ENCODE data around the gene TMEM273. TPM values are rescaled to one million over a fixed set of nuclear protein-coding genes. Genes with fewer than 3 reads are reported as not detected.

Gene TMEM273
- total RNA-seq, 1 donor from 2014 or later = not detected

- H3K4me1 Mint-ChIP-seq (ENCODE audit: unreplicated experiment) = peaks cover 8% of the 10 kb centered on the region
- no peaks in the 10 kb centered on the region for H3K9me3 Mint-ChIP-seq (ENCODE audit: unreplicated experiment)
- peaks cover 7% of the 10 kb centered on the region for H3K27me3 Mint-ChIP-seq (ENCODE audit: unreplicated experiment)
- H3K4me3 Mint-ChIP-seq (ENCODE audit: unreplicated experiment) = no peak overlapping the region
- no peaks in the 10 kb centered on the region for H3K36me3 Mint-ChIP-seq (ENCODE audit: unreplicated experiment)
- H3K27ac Mint-ChIP-seq (ENCODE audit: unreplicated experiment) = no peak overlapping the region
- DNase-seq (ENCODE audit: extremely low spot score, unreplicated experiment) = no peak
- no peak for TF ChIP-seq CTCF (IDR thresholded peaks at IDR 0.05)
These were observed 80.9 kb downstream of the TMEM273 start for GRCh38 chr10:49107111-49107886.

- H3K27me3 Mint-ChIP-seq (ENCODE audit: unreplicated experiment) = peaks cover 7% of the 10 kb centered on the region
- no peaks in the 10 kb centered on the region for H3K9me3 Mint-ChIP-seq (ENCODE audit: unreplicated experiment)
- H3K4me3 Mint-ChIP-seq (ENCODE audit: unreplicated experiment) = no peak overlapping the region
- no peaks in the 10 kb centered on the region for H3K36me3 Mint-ChIP-seq (ENCODE audit: unreplicated experiment)
- no peak overlapping the region for H3K27ac Mint-ChIP-seq (ENCODE audit: unreplicated experiment)
- H3K4me1 Mint-ChIP-seq (ENCODE audit: unreplicated experiment) = peaks cover 8% of the 10 kb centered on the region
- no peak for TF ChIP-seq CTCF (IDR thresholded peaks at IDR 0.05)
- no peak for DNase-seq (ENCODE audit: extremely low spot score, unreplicated experiment)
These were observed 81.7 kb downstream of the TMEM273 start for GRCh38 chr10:49106451-49106850.

- Mint-ChIP-seq H3K27ac (ENCODE audit: unreplicated experiment) (no peak overlapping the region), H3K4me1 (ENCODE audit: unreplicated experiment) (peaks cover 6% of the 10 kb centered on the region), H3K27me3 (ENCODE audit: unreplicated experiment) (peaks cover 7% of the 10 kb centered on the region), H3K4me3 (ENCODE audit: unreplicated experiment) (no peak overlapping the region), H3K36me3 (ENCODE audit: unreplicated experiment) (no peaks in the 10 kb centered on the region), H3K9me3 (ENCODE audit: unreplicated experiment) (no peaks in the 10 kb centered on the region)
- DNase-seq (ENCODE audit: extremely low spot score, unreplicated experiment) = no peak
- no peak for TF ChIP-seq CTCF (IDR thresholded peaks at IDR 0.05)
These were observed 83.1 kb downstream of the TMEM273 start for GRCh38 chr10:49105076-49105475.

Other genes with a start within 250 kb of the TMEM273 start
- gene LRRC18, start 248.6 kb downstream of the TMEM273 start, total RNA-seq = not detected in 2 replicates
- gene VSTM4, start 72.9 kb downstream of the TMEM273 start, total RNA-seq = 0.70 and 0.81 TPM in 2 replicates
- gene FAM170B, start 54.4 kb downstream of the TMEM273 start, total RNA-seq = not detected in 2 replicates
- not detected in 2 replicates for gene C10orf71, start 110.8 kb upstream of the TMEM273 start, total RNA-seq
- gene DRGX, start 207.7 kb upstream of the TMEM273 start, total RNA-seq = not detected in 2 replicates